ENCODE results near the gene CLDND1.

DNA sequence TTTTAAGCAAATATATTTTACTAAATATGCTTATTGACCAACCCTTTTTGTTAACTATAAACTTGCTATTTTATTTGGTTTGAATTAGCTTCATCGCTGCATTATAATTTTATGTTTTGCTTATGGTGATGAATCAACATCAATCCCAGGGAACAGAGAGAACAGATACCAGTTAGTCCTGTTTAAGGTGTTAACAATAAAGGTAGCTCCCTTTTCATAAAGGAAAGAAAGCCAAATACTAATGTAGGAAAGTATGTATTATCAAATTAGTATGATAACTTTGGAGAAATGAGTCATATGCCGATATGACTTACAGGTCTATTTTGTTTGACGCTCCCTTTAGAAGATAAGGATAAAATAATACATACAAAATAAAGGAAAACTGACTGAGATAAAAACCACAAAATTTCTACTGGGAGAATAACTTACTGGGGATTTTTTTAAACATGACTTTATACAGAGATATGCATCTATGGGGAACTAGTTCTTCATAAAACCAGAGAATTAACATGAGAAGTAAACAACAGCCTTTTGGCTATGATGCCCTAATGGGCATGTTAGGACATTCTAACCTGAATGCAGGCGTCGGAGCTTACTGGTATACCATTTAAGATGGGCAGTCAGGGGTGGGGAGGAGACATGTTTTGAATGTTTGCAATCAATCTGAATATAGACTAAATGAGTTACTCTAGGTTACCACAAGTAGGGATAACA is 20.7 kb downstream of the CLDND1 start:
- TF ChIP-seq EZH2phosphoT487 (IDR thresholded peaks at IDR 0.05; ENCODE audit: borderline replicate concordance) (no peak), POLR2AphosphoS5 (IDR thresholded peaks at IDR 0.05; ENCODE audit: low read depth, low read length) (no peak)
- TF ChIP-seq, protein P1, sequence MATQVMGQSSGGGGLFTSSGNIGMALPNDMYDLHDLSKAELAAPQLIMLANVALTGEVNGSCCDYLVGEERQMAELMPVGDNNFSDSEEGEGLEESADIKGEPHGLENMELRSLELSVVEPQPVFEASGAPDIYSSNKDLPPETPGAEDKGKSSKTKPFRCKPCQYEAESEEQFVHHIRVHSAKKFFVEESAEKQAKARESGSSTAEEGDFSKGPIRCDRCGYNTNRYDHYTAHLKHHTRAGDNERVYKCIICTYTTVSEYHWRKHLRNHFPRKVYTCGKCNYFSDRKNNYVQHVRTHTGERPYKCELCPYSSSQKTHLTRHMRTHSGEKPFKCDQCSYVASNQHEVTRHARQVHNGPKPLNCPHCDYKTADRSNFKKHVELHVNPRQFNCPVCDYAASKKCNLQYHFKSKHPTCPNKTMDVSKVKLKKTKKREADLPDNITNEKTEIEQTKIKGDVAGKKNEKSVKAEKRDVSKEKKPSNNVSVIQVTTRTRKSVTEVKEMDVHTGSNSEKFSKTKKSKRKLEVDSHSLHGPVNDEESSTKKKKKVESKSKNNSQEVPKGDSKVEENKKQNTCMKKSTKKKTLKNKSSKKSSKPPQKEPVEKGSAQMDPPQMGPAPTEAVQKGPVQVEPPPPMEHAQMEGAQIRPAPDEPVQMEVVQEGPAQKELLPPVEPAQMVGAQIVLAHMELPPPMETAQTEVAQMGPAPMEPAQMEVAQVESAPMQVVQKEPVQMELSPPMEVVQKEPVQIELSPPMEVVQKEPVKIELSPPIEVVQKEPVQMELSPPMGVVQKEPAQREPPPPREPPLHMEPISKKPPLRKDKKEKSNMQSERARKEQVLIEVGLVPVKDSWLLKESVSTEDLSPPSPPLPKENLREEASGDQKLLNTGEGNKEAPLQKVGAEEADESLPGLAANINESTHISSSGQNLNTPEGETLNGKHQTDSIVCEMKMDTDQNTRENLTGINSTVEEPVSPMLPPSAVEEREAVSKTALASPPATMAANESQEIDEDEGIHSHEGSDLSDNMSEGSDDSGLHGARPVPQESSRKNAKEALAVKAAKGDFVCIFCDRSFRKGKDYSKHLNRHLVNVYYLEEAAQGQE (IDR thresholded peaks at IDR 0.05; ENCODE audit: low read depth): no peak
- TF ChIP-seq, protein P2, sequence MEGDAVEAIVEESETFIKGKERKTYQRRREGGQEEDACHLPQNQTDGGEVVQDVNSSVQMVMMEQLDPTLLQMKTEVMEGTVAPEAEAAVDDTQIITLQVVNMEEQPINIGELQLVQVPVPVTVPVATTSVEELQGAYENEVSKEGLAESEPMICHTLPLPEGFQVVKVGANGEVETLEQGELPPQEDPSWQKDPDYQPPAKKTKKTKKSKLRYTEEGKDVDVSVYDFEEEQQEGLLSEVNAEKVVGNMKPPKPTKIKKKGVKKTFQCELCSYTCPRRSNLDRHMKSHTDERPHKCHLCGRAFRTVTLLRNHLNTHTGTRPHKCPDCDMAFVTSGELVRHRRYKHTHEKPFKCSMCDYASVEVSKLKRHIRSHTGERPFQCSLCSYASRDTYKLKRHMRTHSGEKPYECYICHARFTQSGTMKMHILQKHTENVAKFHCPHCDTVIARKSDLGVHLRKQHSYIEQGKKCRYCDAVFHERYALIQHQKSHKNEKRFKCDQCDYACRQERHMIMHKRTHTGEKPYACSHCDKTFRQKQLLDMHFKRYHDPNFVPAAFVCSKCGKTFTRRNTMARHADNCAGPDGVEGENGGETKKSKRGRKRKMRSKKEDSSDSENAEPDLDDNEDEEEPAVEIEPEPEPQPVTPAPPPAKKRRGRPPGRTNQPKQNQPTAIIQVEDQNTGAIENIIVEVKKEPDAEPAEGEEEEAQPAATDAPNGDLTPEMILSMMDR (IDR thresholded peaks at IDR 0.05 in 2 of 3, conservative IDR thresholded peaks at IDR 0.05 in 1 of 3; ENCODE audit: borderline replicate concordance in 1 of 3, insufficient read depth in 1 of 3, low read depth in 2 of 3, low read length in 2 of 3): no peak
